Measurements from ENCODE around the gene PNPLA7.

PNPLA7 gene

GRCh38 chr9:137499416-137499815 lies 50.8 kb downstream of the PNPLA7 start:
- no peak for DNase-seq (ENCODE audit: extremely low read depth, low read depth)
- TF ChIP-seq CTCF (IDR thresholded peaks at IDR 0.05; ENCODE audit: low read depth, low read length): no peak

GRCh38 chr9:137498720-137499150 lies 51.5 kb downstream of the PNPLA7 start:
- no peak for TF ChIP-seq CTCF (IDR thresholded peaks at IDR 0.05; ENCODE audit: low read depth, low read length)

GRCh38 chr9:137497921-137498719 lies 52.1 kb downstream of the PNPLA7 start:
- DNase-seq (ENCODE audit: extremely low read depth, low read depth): no peak

More at GRCh38 chr9:137498720-137499150, 51.5 kb downstream of the PNPLA7 start:
- no peak for DNase-seq (ENCODE audit: extremely low read depth, low read depth)

GRCh38 chr9:137496601-137497375 lies 53.4 kb downstream of the PNPLA7 start:
- no peak for TF ChIP-seq CTCF (IDR thresholded peaks at IDR 0.05; ENCODE audit: low read depth, low read length)
- no peak for DNase-seq (ENCODE audit: extremely low read depth, low read depth)

More at GRCh38 chr9:137497921-137498719, 52.1 kb downstream of the PNPLA7 start:
- no peak for TF ChIP-seq CTCF (IDR thresholded peaks at IDR 0.05; ENCODE audit: low read depth, low read length)

- TF ChIP-seq CTCF (IDR thresholded peaks at IDR 0.05; ENCODE audit: low read depth, low read length): no peak
- no peak for DNase-seq (ENCODE audit: extremely low read depth, low read depth)
Measured at GRCh38 chr9:137494550-137495351, 55.5 kb downstream of the PNPLA7 start.

GRCh38 chr9:137494104-137494544 lies 56.1 kb downstream of the PNPLA7 start:
- TF ChIP-seq CTCF (IDR thresholded peaks at IDR 0.05; ENCODE audit: low read depth, low read length): no peak
- DNase-seq (ENCODE audit: extremely low read depth, low read depth): no peak

Data from AG09319 (cell line).